Amygdala (tissue), 56 donors: ENCODE data around the gene KLK10.
"Not testable (repeated sequence)": the region's sequence is repeated elsewhere in the genome, so short reads cannot be mapped to it uniquely, and the experiment has no call there.

Experiments used
- DNase-seq, 56 donors: peaks; one replicate each; lab custom pipeline; 2025; lab: John Stamatoyannopoulos, UW

Gene KLK10

DNA sequence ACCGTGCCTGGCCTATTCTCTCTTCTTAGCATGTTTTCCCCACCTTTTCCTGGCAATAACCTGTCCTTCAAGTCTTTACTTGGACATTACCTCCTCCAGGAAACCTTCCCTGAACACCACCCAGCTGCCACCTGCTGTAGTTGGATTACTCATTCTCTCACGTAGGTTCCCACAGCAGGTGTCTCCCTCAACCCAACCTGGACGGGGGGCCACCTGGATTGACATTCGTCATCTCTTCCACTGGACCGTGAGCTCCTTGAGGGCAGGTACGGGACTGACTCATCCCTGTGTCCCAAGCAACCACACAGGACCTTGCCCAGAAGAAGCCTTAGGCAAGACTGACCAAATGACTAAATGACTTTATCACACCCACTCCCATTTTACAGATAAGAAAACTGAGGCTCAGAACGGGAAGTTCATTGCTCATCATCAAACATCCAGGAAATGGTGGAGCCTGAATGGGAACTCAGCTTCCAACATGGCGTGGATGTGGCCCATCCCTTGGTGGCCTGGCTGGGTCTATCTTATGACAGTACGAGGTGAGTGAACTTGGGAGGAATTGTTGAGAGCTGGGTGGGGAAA, 46.6 kb downstream of the KLK10 start:
- DNase-seq = no peak

DNA sequence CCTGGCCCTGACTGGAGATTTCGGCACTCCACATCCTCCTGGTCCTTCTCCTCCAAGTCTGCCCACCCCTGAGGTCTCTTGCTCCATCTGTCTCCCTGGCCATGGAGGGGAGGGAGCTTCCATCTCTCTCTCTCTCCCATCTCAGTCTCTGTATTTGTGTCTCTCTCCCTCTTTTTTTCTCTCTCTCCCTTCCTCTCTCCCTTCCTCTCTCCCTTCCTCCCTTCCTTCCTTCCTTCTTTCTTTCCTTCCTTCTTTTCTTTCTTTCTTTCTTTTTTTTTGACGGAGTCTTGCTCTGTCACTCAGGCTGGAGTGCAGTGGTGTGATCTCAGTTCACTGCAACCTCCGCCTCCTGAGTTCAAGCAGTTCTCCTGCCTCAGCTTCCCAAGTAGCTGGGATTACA, 49.7 kb downstream of the KLK10 start:
- not testable (repeated sequence) for DNase-seq

DNA sequence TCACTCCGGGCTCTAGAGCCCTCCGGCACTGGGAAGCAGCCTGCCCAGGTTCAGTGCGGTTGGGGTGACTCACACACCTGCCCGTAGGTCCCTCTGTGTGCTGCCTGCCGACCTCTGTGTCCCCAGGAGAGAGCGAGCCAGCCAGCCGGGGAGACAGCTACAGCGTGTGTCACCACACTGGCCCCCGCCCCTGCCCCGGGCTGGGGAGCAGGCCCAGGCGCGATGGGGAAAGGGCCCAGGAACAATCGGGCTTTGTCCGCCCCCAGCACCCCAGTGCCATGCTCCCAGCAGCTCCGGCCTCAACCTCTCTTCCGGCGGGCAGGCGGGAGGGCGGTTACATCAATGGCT, 50.1 kb downstream of the KLK10 start, which contains the start of gene KLK6:
TSS of gene KLK6 (minus strand) at position 179 of the 348 bp plus-strand sequence. CDS start 1,487 bp downstream, outside the sequence.
- DNase-seq = peak in 54 of 56 donors; percentile 24 to 94 (median 78)

DNA sequence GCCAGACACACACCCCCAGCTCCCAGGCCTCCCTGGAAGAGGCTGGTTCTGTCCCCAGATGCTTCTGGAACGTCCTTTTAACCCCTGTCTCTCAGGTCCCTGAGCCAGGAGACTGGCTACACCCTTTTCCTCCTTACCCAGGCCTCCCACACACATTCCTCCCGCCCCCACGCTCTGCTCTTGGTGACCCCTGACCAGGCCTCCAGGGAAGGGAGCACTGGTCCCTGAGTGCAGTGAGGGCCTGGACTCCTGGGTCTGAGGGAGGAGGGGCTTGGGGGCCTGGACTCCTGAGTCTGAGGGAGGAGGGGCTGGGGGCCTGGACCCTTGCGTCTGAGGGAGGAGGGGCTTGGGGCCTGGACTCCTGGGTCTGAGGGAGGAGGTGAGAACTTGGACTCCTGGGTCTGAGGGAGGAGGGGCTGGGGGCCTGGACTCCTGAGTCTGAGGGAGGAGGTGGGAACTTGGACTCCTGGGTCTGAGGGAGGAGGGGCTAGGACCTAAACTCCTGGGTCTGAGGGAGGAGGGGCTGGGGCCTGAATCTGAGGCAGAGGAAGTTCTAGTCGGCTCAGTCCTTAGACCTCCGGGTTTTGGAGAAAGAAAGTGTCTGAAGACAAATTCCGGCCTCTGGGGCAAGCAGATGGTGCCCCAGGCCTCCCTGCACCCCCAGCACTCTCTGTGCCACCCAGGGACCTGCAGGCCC, 50.6 kb downstream of the KLK10 start:
- DNase-seq = peak in 1 of 56 donors; percentile 31

DNA sequence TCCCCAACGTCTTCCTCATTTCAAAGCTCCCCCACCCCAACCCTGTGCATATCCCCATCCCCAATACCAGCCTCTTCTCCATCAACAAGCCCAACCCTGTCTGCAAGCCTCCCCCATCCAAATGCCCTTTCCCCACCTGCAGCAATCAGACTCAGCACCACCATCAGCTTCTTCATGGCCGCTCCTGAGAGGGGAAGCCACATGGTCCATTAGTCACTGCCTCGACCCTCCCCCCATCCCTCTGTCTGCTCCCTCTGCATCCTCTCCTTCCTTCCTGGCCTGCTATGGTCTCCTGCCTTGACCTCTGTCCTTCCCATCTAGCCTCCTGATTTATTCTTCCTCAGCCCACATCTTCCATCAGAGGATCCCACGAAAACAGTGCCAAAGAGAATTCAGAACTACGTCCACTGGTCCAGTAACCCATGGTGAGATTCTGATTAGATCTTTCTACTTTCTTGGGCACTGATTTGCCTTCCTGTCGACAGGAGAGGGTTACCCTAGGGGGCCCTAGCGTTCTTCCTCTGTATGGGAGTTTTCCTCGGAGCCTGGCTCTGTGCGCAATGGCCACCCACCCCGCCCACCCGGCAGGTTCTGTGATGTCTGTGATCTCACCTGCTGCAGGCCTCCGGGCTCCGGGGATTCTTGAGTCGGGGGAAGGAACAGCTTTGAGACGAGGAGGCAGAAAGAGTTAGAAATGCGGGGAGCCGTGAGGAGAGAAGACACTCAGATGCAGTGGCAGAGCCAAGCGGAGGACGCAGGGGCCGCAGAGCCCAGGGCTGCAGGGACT, 51.4 kb downstream of the KLK10 start:
- peak in 10 of 56 donors; percentile 9 to 30 (median 21) for DNase-seq

DNA sequence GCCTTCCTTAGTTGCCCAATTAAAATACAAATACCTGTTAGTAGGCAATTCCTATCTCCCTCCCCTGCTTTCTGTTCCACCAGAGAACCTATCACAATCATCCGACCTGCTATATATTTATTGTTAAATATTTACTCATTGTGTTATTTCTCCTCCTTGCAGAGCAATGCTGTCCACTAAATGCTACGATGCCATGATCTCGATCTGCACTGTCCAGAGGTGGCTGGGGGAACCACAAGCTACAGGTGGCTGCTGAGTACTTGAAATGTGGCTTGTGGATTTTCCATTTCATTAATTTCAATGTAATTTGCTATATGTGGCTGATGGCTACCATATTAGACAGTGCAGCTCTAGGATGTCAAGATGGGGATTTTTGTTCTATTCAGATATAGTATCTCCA, 55.2 kb downstream of the KLK10 start:
- no peak for DNase-seq

DNA sequence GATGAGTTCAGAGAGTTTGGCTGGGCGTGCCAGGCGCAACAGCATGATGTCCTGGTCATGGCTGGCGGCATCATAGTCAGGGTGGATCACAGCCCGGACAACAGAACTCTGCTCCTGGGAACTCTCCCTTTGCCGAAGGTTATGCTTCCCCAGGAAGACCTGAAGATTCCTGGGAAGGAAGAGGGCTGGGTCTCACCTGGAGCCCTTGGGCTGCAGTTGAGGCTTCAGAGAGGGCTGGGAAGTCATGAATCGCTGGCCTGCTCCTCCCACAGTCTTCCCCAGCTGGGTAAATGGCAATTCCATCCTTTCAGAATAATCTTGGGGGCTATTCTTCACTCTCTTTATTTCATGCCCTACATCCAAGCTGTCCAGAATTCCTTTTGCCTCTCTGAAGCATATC, 56.1 kb downstream of the KLK10 start:
- DNase-seq = no peak
